WTC11 (cell line): ENCODE measurements around the gene IFI27L2. TPM values are rescaled to one million over a fixed set of nuclear protein-coding genes. Genes with fewer than 3 reads are reported as not detected.

Experiments used
- ATAC-seq: fragments of 200-7000 bp; cut with Tn5 transposase; 2 replicates; pipeline ENCODE4 v1.10.0; 2021; ENCODE audit warnings: mild to moderate bottlenecking, moderate library complexity
- CTCF ChIA-PET: fragments of 300-600 bp; sonication (Branson Sonifier 250); formaldehyde crosslinking; loops from one replicate; lab custom pipeline; 2021; ENCODE audit warnings: antibody characterized with exemption; lab: Charles Lee
- POLR2A ChIA-PET: fragments of 350-600 bp; sonication (Branson Sonifier 250); formaldehyde crosslinking; loops from one replicate; lab custom pipeline; 2021; ENCODE audit warnings: antibody characterized with exemption; lab: Charles Lee
- DNase-seq: peaks from one replicate; pipeline ENCODE4 v3.0.0; 2021; ENCODE audit warnings: low spot score
- H3K27ac Mint-ChIP-seq: 2 replicates; pipeline ENCODE4 v1.8.0; 2021; ENCODE audit warnings: mixed read lengths
- H3K27me3 Mint-ChIP-seq: 2 replicates; pipeline ENCODE4 v1.8.0; 2021; ENCODE audit warnings: low read depth, mild to moderate bottlenecking, moderate library complexity, mixed read lengths
- H3K36me3 Mint-ChIP-seq: 2 replicates; pipeline ENCODE4 v1.8.0; 2021; ENCODE audit warnings: mixed read lengths
- H3K4me1 Mint-ChIP-seq: 2 replicates; pipeline ENCODE4 v1.8.0; 2022; ENCODE audit warnings: mixed read lengths
- H3K4me3 Mint-ChIP-seq: 2 replicates; pipeline ENCODE4 v1.8.0; 2021; ENCODE audit warnings: mild to moderate bottlenecking, moderate library complexity, mixed read lengths
- H3K9me3 Mint-ChIP-seq: 2 replicates; pipeline ENCODE4 v1.8.0; 2021; ENCODE audit warnings: mixed read lengths
- CBFB ChIP-seq: sonication (generic); formaldehyde crosslinking; IDR thresholded peaks from 2 replicates; pipeline ENCODE4 v1.8.1; 2022; ENCODE audit warnings: mild to moderate bottlenecking, low read depth, missing genetic modification reagents
- ETV6 ChIP-seq: sonication (generic); formaldehyde crosslinking; IDR thresholded peaks from 2 replicates; pipeline ENCODE4 v1.8.1; 2022; ENCODE audit warnings: mild to moderate bottlenecking, missing genetic modification reagents
- IRF2 ChIP-seq: sonication (generic); formaldehyde crosslinking; IDR thresholded peaks from 2 replicates; pipeline ENCODE4 v1.8.0; 2022; ENCODE audit warnings: low read depth, missing genetic modification reagents, borderline replicate concordance
- RELA ChIP-seq: sonication (generic); formaldehyde crosslinking; IDR thresholded peaks from 2 replicates; pipeline ENCODE4 v1.8.1; 2022; ENCODE audit warnings: missing genetic modification reagents, mild to moderate bottlenecking, borderline replicate concordance
- SOX15 ChIP-seq: fragments of 250-450 bp; sonication (Bioruptor Pico); IDR thresholded peaks from 2 replicates; pipeline ENCODE4 v1.9.0; 2021; ENCODE audit warnings: mild to moderate bottlenecking
- TP53 ChIP-seq: sonication (generic); formaldehyde crosslinking; IDR thresholded peaks from 2 replicates; pipeline ENCODE4 v1.8.1; 2023; ENCODE audit warnings: mild to moderate bottlenecking, missing genetic modification reagents
- ZNF121 ChIP-seq: sonication (generic); formaldehyde crosslinking; IDR thresholded peaks from 2 replicates; pipeline ENCODE4 v1.8.0; 2023; ENCODE audit warnings: missing genetic modification reagents
- total RNA-seq: library from RNA; stranded (reverse); gene quantifications from 3 replicates; pipeline ENCODE4 v1.2.3, GENCODE V29; 2021
- TF ChIP-seq, protein P1 (sequence below): sonication (generic); formaldehyde crosslinking; conservative IDR thresholded peaks from 2 replicates; pipeline ENCODE4 v1.8.1; 2023; ENCODE audit warnings: mild to moderate bottlenecking, low read depth, missing genetic modification reagents, moderate library complexity
- TF ChIP-seq, protein P2 (sequence below): fragments of 250-450 bp; sonication (Bioruptor Pico); IDR thresholded peaks from 2 replicates; pipeline ENCODE4 v1.9.0; 2021; ENCODE audit warnings: mild to moderate bottlenecking
- TF ChIP-seq, protein P3 (sequence below): fragments of 200-600 bp; IDR thresholded peaks from 2 replicates; pipeline ENCODE4 v1.8.0; 2022; ENCODE audit warnings: antibody characterized with exemption
- TF ChIP-seq, protein P4 (sequence below): sonication (generic); formaldehyde crosslinking; IDR thresholded peaks from 2 replicates; pipeline ENCODE4 v1.8.0; 2022; ENCODE audit warnings: missing genetic modification reagents
- TF ChIP-seq, protein P5 (sequence below): sonication (generic); formaldehyde crosslinking; IDR thresholded peaks from 2 replicates; pipeline ENCODE4 v1.8.1; 2023; ENCODE audit warnings: mild to moderate bottlenecking, moderate library complexity, missing genetic modification reagents

Gene IFI27L2
- total RNA-seq, 1 experiment from 2014 or later, result 22.1 TPM

DNA sequence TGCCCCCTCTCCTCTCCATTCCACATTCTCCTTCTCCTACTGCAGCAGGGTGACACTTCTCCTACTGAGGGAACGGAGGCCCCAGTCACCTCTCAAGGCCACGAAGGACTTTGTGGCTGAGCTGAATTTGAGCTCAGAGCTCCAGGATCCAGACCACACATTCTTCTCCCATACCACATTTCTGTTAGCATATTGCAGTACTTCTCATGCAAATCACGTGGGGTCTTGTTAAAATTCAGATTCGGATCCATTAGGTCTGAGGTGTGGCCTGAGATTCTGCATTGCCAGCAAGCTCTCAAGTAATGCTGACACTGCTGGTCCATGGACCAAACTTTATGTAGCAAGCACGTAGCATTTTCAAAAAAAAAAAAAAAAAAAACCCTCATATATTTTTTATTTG is 9.6 kb upstream of the IFI27L2 start (continued):
- no peak for TF ChIP-seq RELA (CRISPR knock-in tag)
- no peak for TF ChIP-seq IRF2 (CRISPR knock-in tag)

DNA sequence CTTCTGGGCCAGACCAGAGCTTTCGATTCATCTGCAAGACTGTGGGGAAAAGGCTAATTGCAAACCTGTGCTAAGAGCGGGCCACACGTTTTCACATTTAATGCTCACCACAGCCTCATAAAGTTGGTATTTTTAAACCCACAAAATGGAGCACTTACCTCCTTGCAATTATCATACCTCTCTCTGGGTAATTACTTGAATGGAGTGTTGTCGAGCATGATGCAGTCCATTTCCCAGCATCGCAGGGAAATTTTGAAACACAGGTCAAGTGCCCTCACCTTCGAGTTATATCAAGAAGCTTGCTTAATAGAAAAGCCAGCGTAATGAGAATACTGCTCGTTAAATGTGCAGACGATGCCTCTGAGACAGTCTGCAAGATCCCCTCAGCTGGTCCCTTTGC is 8.8 kb upstream of the IFI27L2 start:
- Mint-ChIP-seq H3K9me3 (peaks cover 20% of the 10 kb centered on the region), H3K36me3 (peaks cover 13% of the 10 kb centered on the region), H3K27me3 (peaks cover 7% of the 10 kb centered on the region; the same call in 1 of the 2 replicates), H3K4me3 (no peak overlapping the region), H3K4me1 (peaks cover 19% of the 10 kb centered on the region), H3K27ac (no peak overlapping the region)
- ChIA-PET CTCF (interaction anchor here (0.7 to 3.7 kb wide), 11 partner anchors 9 to 215 kb away, joined by 3 to 45 read pairs (median 6); partner anchors contain the start of genes IFI27L2 and PPP4R4), POLR2A (interaction anchor here (0.6 to 1.3 kb wide), 2 partner anchors 199 to 1698 kb away, joined by 3 read pairs; no protein-coding TSS in a partner anchor)
- no peak for TF ChIP-seq TP53 (CRISPR knock-in tag)
- TF ChIP-seq, protein P1, sequence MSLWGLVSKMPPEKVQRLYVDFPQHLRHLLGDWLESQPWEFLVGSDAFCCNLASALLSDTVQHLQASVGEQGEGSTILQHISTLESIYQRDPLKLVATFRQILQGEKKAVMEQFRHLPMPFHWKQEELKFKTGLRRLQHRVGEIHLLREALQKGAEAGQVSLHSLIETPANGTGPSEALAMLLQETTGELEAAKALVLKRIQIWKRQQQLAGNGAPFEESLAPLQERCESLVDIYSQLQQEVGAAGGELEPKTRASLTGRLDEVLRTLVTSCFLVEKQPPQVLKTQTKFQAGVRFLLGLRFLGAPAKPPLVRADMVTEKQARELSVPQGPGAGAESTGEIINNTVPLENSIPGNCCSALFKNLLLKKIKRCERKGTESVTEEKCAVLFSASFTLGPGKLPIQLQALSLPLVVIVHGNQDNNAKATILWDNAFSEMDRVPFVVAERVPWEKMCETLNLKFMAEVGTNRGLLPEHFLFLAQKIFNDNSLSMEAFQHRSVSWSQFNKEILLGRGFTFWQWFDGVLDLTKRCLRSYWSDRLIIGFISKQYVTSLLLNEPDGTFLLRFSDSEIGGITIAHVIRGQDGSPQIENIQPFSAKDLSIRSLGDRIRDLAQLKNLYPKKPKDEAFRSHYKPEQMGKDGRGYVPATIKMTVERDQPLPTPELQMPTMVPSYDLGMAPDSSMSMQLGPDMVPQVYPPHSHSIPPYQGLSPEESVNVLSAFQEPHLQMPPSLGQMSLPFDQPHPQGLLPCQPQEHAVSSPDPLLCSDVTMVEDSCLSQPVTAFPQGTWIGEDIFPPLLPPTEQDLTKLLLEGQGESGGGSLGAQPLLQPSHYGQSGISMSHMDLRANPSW (CRISPR knock-in tag), result no peak
- no peak for ATAC-seq
- no peak for DNase-seq

DNA sequence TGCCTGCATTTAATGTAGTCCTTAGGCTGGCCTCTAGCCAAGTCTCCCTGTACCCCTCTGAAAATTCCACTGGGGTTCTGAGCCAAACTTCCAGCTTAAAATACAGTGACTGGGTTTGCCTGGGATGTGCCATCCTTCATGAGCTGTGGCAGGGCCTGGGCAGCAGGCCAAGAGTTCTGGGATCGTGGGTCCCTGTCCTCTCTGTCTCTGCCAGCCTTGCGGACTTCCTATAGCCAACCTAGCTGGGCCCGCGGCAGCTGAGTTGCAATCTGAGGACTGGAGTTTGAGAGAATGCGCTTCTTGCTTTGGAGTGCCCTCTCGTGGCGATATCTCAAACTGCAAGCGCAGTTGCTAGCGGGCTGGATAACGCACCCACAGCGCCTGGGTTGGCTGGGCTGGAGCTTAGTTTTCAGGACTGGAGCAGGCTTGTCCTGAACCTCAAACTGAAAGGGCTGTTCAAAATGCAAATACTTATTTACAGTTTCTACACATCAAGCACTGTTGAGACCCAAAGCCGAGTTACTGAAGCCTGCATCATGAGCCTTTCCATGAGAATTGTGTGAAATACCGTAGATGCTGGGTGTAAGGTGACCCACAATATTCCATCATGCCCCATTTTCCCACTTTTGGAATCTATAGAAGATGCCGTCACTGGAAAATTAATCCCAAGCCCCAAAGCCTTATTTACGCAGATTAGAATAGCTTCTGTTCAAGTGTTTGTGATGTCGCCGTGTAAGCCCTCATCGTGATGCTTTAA is 7.3 kb upstream of the IFI27L2 start:
- peaks cover 13% of the 10 kb centered on the region for H3K36me3 Mint-ChIP-seq
- H3K27me3 Mint-ChIP-seq, result peaks cover 7% of the 10 kb centered on the region; the same call in 1 of the 2 replicates
- peaks cover 19% of the 10 kb centered on the region for H3K4me1 Mint-ChIP-seq
- ChIA-PET CTCF (interaction anchor here (0.5 to 3.7 kb wide), 66 partner anchors 8 to 1025 kb away, joined by 3 to 76 read pairs (median 5); partner anchors contain the start of genes DDX24, IFI27, IFI27L1 and OTUB2), POLR2A (interaction anchor here (0.6 to 1.3 kb wide), 3 partner anchors 38 to 197 kb away, joined by 3 to 5 read pairs (median 3); no protein-coding TSS in a partner anchor)
- ATAC-seq, result peak; percentile 87
- H3K4me3 Mint-ChIP-seq, result no peak overlapping the region
- DNase-seq, result peak; percentile 93
- TF ChIP-seq, protein P2, sequence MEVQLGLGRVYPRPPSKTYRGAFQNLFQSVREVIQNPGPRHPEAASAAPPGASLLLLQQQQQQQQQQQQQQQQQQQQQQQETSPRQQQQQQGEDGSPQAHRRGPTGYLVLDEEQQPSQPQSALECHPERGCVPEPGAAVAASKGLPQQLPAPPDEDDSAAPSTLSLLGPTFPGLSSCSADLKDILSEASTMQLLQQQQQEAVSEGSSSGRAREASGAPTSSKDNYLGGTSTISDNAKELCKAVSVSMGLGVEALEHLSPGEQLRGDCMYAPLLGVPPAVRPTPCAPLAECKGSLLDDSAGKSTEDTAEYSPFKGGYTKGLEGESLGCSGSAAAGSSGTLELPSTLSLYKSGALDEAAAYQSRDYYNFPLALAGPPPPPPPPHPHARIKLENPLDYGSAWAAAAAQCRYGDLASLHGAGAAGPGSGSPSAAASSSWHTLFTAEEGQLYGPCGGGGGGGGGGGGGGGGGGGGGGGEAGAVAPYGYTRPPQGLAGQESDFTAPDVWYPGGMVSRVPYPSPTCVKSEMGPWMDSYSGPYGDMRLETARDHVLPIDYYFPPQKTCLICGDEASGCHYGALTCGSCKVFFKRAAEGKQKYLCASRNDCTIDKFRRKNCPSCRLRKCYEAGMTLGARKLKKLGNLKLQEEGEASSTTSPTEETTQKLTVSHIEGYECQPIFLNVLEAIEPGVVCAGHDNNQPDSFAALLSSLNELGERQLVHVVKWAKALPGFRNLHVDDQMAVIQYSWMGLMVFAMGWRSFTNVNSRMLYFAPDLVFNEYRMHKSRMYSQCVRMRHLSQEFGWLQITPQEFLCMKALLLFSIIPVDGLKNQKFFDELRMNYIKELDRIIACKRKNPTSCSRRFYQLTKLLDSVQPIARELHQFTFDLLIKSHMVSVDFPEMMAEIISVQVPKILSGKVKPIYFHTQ (CRISPR knock-in tag), result no peak
- TF ChIP-seq SOX15 (CRISPR knock-in tag) (no peak), ZNF121 (CRISPR knock-in tag) (peak; percentile 96), CBFB (no peak), ETV6 (CRISPR knock-in tag) (peak; percentile 41; the same call in 1 of the 2 replicates)
- TF ChIP-seq, protein P3, sequence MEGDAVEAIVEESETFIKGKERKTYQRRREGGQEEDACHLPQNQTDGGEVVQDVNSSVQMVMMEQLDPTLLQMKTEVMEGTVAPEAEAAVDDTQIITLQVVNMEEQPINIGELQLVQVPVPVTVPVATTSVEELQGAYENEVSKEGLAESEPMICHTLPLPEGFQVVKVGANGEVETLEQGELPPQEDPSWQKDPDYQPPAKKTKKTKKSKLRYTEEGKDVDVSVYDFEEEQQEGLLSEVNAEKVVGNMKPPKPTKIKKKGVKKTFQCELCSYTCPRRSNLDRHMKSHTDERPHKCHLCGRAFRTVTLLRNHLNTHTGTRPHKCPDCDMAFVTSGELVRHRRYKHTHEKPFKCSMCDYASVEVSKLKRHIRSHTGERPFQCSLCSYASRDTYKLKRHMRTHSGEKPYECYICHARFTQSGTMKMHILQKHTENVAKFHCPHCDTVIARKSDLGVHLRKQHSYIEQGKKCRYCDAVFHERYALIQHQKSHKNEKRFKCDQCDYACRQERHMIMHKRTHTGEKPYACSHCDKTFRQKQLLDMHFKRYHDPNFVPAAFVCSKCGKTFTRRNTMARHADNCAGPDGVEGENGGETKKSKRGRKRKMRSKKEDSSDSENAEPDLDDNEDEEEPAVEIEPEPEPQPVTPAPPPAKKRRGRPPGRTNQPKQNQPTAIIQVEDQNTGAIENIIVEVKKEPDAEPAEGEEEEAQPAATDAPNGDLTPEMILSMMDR, result peak; percentile 92
- TF ChIP-seq, protein P4, sequence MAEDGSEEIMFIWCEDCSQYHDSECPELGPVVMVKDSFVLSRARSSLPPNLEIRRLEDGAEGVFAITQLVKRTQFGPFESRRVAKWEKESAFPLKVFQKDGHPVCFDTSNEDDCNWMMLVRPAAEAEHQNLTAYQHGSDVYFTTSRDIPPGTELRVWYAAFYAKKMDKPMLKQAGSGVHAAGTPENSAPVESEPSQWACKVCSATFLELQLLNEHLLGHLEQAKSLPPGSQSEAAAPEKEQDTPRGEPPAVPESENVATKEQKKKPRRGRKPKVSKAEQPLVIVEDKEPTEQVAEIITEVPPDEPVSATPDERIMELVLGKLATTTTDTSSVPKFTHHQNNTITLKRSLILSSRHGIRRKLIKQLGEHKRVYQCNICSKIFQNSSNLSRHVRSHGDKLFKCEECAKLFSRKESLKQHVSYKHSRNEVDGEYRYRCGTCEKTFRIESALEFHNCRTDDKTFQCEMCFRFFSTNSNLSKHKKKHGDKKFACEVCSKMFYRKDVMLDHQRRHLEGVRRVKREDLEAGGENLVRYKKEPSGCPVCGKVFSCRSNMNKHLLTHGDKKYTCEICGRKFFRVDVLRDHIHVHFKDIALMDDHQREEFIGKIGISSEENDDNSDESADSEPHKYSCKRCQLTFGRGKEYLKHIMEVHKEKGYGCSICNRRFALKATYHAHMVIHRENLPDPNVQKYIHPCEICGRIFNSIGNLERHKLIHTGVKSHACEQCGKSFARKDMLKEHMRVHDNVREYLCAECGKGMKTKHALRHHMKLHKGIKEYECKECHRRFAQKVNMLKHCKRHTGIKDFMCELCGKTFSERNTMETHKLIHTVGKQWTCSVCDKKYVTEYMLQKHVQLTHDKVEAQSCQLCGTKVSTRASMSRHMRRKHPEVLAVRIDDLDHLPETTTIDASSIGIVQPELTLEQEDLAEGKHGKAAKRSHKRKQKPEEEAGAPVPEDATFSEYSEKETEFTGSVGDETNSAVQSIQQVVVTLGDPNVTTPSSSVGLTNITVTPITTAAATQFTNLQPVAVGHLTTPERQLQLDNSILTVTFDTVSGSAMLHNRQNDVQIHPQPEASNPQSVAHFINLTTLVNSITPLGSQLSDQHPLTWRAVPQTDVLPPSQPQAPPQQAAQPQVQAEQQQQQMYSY (CRISPR knock-in tag), result peak; percentile 51
- TF ChIP-seq, protein P5, sequence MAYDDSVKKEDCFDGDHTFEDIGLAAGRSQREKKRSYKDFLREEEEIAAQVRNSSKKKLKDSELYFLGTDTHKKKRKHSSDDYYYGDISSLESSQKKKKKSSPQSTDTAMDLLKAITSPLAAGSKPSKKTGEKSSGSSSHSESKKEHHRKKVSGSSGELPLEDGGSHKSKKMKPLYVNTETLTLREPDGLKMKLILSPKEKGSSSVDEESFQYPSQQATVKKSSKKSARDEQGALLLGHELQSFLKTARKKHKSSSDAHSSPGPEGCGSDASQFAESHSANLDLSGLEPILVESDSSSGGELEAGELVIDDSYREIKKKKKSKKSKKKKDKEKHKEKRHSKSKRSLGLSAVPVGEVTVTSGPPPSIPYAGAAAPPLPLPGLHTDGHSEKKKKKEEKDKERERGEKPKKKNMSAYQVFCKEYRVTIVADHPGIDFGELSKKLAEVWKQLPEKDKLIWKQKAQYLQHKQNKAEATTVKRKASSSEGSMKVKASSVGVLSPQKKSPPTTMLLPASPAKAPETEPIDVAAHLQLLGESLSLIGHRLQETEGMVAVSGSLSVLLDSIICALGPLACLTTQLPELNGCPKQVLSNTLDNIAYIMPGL, result peak; percentile 45; the same call in 1 of the 2 replicates
- peaks cover 20% of the 10 kb centered on the region for H3K9me3 Mint-ChIP-seq
- H3K27ac Mint-ChIP-seq, result no peak overlapping the region
